A549 (cell line): ENCODE data around the gene OCRL. TPM values are rescaled to one million over a fixed set of nuclear protein-coding genes. Genes with fewer than 3 reads are reported as not detected.

Source experiments
- ATAC-seq, 2 experiments: fragments of 200-7000 bp in 1 of 2; fragments of >200 bp in 1 of 2; cut with Nextera tagmentation in 1 of 2; cut with Tn5 transposase in 1 of 2; 3 replicates each; pipeline versions ENCODE4 v1.8.0 to v1.9.1; 2018 to 2020; ENCODE audit warnings: mild to moderate bottlenecking in 1 of 2, moderate library complexity in 1 of 2
- CTCF ChIA-PET: fragments of 300-600 bp; sonication (Branson Sonifier 250); formaldehyde crosslinking; extraction: SDS; loops from one replicate; lab custom pipeline; 2021; ENCODE audit warnings: antibody characterized with exemption, inconsistent platforms; lab: Yijun Ruan, JAX
- POLR2A ChIA-PET: fragments of 350-600 bp; formaldehyde crosslinking; extraction: SDS; loops from one replicate; lab custom pipeline; 2021; ENCODE audit warnings: antibody characterized with exemption, inconsistent platforms; lab: Yijun Ruan, JAX
- DNase-seq, 2 experiments: peaks; one replicate each; pipeline versions ENCODE4 v3.0.0 to v3.0.0-alpha.2; 2011 to 2016; ENCODE audit warnings: low read depth in 1 of 2, low spot score in 1 of 2
- FAIRE-seq: peaks from 2 replicates; lab custom pipeline; 2011; peaks lifted over from hg19 to GRCh38; lab: Jason Lieb, UNC
- H3K27ac ChIP-seq, 2 experiments: fragments of >200 bp; sonication (Bioruptor Twin); formaldehyde crosslinking; 3 replicates each; pipeline ENCODE4 v1.5.1; 2016 to 2017
- H3K4me1 ChIP-seq: fragments of >200 bp; sonication (Bioruptor Twin); formaldehyde crosslinking; 3 replicates; pipeline ENCODE4 v1.6.1; 2016
- H3K4me2 ChIP-seq: fragments of >200 bp; sonication (Bioruptor Twin); formaldehyde crosslinking; 3 replicates; pipeline ENCODE4 v1.6.1; 2016
- H3K4me3 ChIP-seq: fragments of >200 bp; sonication (Bioruptor Twin); formaldehyde crosslinking; 3 replicates; pipeline ENCODE4 v1.5.1; 2016
- H3K9me3 ChIP-seq: fragments of >200 bp; sonication (Bioruptor Twin); formaldehyde crosslinking; 3 replicates; pipeline ENCODE4 v1.6.1; 2016
- E2F6 ChIP-seq: IDR thresholded peaks from 2 replicates; pipeline ENCODE4 v1.6.1; 2012; ENCODE audit warnings: low read depth, borderline replicate concordance
- GATA3 ChIP-seq: IDR thresholded peaks from 2 replicates; pipeline ENCODE4 v1.6.1; 2012; ENCODE audit warnings: borderline replicate concordance
- HOXB13 ChIP-seq: fragments of 250-450 bp; sonication (Bioruptor Pico); IDR thresholded peaks from 2 replicates; pipeline ENCODE4 v1.5.0; 2020; ENCODE audit warnings: low read depth, mild to moderate bottlenecking, moderate library complexity
- KDM1A ChIP-seq: fragments of 200-600 bp; sonication (generic); IDR thresholded peaks from 2 replicates; pipeline ENCODE4 v1.6.1; 2016; ENCODE audit warnings: low read depth, mild to moderate bottlenecking
- PBX3 ChIP-seq: IDR thresholded peaks from 2 replicates; pipeline ENCODE4 v1.6.1; 2012
- POLR2AphosphoS2 ChIP-seq: conservative IDR thresholded peaks from 2 replicates; pipeline ENCODE4 v1.6.1; 2012; ENCODE audit warnings: low read length, improper control_type of control experiment, inconsistent platforms
- RAD21 ChIP-seq, 2 experiments: fragments of >200 bp in 1 of 2; sonication (Bioruptor Twin) in 1 of 2; formaldehyde crosslinking in 1 of 2; IDR thresholded peaks in 1 of 2; conservative IDR thresholded peaks in 1 of 2; 2 replicates in 1 of 2; 3 replicates in 1 of 2; pipeline ENCODE4 v1.6.1; 2012 to 2018; ENCODE audit warnings: inconsistent platforms in 1 of 2
- RCOR1 ChIP-seq: fragments of 150-350 bp; IDR thresholded peaks from 2 replicates; pipeline ENCODE4 v1.6.1; 2014; ENCODE audit warnings: antibody characterized with exemption, low read length, low read depth
- ZFP36 ChIP-seq: fragments of 450-650 bp; IDR thresholded peaks from 2 replicates; pipeline ENCODE4 v1.6.1; 2014; ENCODE audit warnings: borderline replicate concordance; ENCODE audit not compliant: partially characterized antibody
- WGBS: methylation state at CpG from one replicate; pipeline ENCODE4 v1.1.6; 2017; ENCODE audit errors: missing lambda C conversion rate; 5-methylcytosine and 5-hydroxymethylcytosine counted together
- polyA plus RNA-seq, 4 experiments: library from polyadenylated mRNA; depleted of rRNA in 3 of 4; stranded (reverse); fragments of >200 nt; fragmentation: RNase III in 1 of 4; extraction: RNeasy Plus Mini Kit Qiagen cat#74134 plus additional on column Dnase treatment in 1 of 4; gene quantifications; 2 replicates in 3 of 4; 3 replicates in 1 of 4; pipeline ENCODE4 v1.2.3, GENCODE V29; 2011 to 2017
- small RNA-seq, 6 experiments: library from RNA; depleted of rRNA; stranded (forward); fragments of <200 nt; gene quantifications; one replicate each; pipeline ENCODE3, GENCODE V24; 2012

The OCRL gene
- polyA plus RNA-seq, 2 of the 4 experiments (the other 2 are of a cell fraction) = 22.4 to 49.0 TPM

- ChIA-PET CTCF (interaction anchor here (0.8 to 14.6 kb wide), 6 partner anchors 11 to 105 kb away, joined by 3 to 218 read pairs (median 10); partner anchors contain the start of gene APLN), POLR2A (no interaction called here)
- Histone ChIP-seq H3K4me3 (no peak overlapping the region), H3K4me2 (no peak overlapping the region), H3K4me1 (no peaks in the 10 kb centered on the region), H3K9me3 (no peaks in the 10 kb centered on the region), H3K27ac (no peak overlapping the region)
- DNase-seq (no peak), FAIRE-seq (no peak), ATAC-seq (no peak)
- 90% methylated on average over 3 of the region's 3 CpGs for WGBS
- TF ChIP-seq RAD21 (conservative IDR thresholded peaks at IDR 0.05 in 1 of 2, IDR thresholded peaks at IDR 0.05 in 1 of 2) = no peak
- TF ChIP-seq RCOR1 = no peak
- no peak for TF ChIP-seq ZFP36
- TF ChIP-seq GATA3 = no peak
- no peak for TF ChIP-seq POLR2AphosphoS2
- no peak for TF ChIP-seq PBX3
- no peak for TF ChIP-seq E2F6
- TF ChIP-seq HOXB13 (CRISPR knock-in tag) = no peak
- TF ChIP-seq KDM1A = no peak
Measured at GRCh38 chrX:129641941-129642340, 101.9 kb downstream of the OCRL start.

Small RNA genes within 50 kb of the gene (small RNA-seq; reads per million reads assigned to genes)
- 0 to 0.04 (median 0) reads per million in 6 experiments for gene RF01169

Other genes with a start within 250 kb of the OCRL start
- 63.7 and 77.2 TPM in 2 replicates for gene SMARCA1, start 16.8 kb upstream of the OCRL start, polyA plus RNA-seq (2011; rRNA removed)
- 56.5 to 72.4 TPM (median 71.8 TPM) in 3 replicates for gene SMARCA1, start 16.8 kb upstream of the OCRL start, polyA plus RNA-seq (2017; fragmentation: RNase III; extraction: RNeasy Plus Mini Kit Qiagen cat#74134 plus additional on column Dnase treatment)
- gene APLN, start 114.7 kb downstream of the OCRL start, polyA plus RNA-seq (2011; rRNA removed) = 0.15 and 0.18 TPM in 2 replicates
- gene APLN, start 114.7 kb downstream of the OCRL start, polyA plus RNA-seq (2017; fragmentation: RNase III; extraction: RNeasy Plus Mini Kit Qiagen cat#74134 plus additional on column Dnase treatment) = 0.74 to 0.77 TPM (median 0.75 TPM) in 3 replicates
- not detected in 2 replicates for gene XPNPEP2, start 198.7 kb downstream of the OCRL start, polyA plus RNA-seq (2011; rRNA removed)
- not detected in 3 replicates for gene XPNPEP2, start 198.7 kb downstream of the OCRL start, polyA plus RNA-seq (2017; fragmentation: RNase III; extraction: RNeasy Plus Mini Kit Qiagen cat#74134 plus additional on column Dnase treatment)
- gene SASH3, start 239.7 kb downstream of the OCRL start, polyA plus RNA-seq (2011; rRNA removed) = not detected in 2 replicates
- gene SASH3, start 239.7 kb downstream of the OCRL start, polyA plus RNA-seq (2017; fragmentation: RNase III; extraction: RNeasy Plus Mini Kit Qiagen cat#74134 plus additional on column Dnase treatment) = not detected in 3 replicates